Large intestine (tissue), 3 donors: ENCODE measurements around the gene MAVS. TPM values are rescaled to one million over a fixed set of nuclear protein-coding genes. Genes with fewer than 3 reads are reported as not detected.

ENCODE experiments used
- DNase-seq, 2 donors: peaks; one replicate each; pipeline versions ENCODE4 v3.0.0 to v3.0.0-alpha.2; 2013
- H3K27ac ChIP-seq: one replicate; pipeline ENCODE4 v1.5.1; 2013; ENCODE audit warnings: low read length
- H3K27me3 ChIP-seq: 2 replicates; pipeline ENCODE4 v1.6.1; 2013; ENCODE audit warnings: low read length; ENCODE audit not compliant: control insufficient read depth, insufficient read depth
- H3K36me3 ChIP-seq: 2 replicates; pipeline ENCODE4 v1.6.1; 2013; ENCODE audit warnings: low read length; ENCODE audit not compliant: control insufficient read depth, insufficient read depth
- H3K4me1 ChIP-seq: one replicate; pipeline ENCODE4 v1.6.1; 2013; ENCODE audit warnings: low read length; ENCODE audit not compliant: control insufficient read depth, insufficient read depth
- H3K4me3 ChIP-seq: one replicate; pipeline ENCODE4 v1.5.1; 2013; ENCODE audit warnings: low read length
- H3K9me3 ChIP-seq: one replicate; pipeline ENCODE4 v1.6.1; 2013; ENCODE audit warnings: mild to moderate bottlenecking, low read depth, low read length, moderate library complexity; ENCODE audit not compliant: control insufficient read depth
- WGBS: methylation state at CpG from one replicate; pipeline ENCODE4 v1.1.5; 2013; ENCODE audit warnings: low lambda C conversion rate; ENCODE audit not compliant: insufficient coverage; 5-methylcytosine and 5-hydroxymethylcytosine counted together
- polyA plus RNA-seq: library from polyadenylated mRNA; unstranded; fragments of 120-200 nt; gene quantifications from one replicate; pipeline ENCODE4 v1.2.1, GENCODE V29; 2013

MAVS gene
- polyA plus RNA-seq, 1 donor = 28.4 TPM

GRCh38 chr20:3813848-3814581, 32.6 kb upstream of the MAVS start:
- no peak for DNase-seq

DNA sequence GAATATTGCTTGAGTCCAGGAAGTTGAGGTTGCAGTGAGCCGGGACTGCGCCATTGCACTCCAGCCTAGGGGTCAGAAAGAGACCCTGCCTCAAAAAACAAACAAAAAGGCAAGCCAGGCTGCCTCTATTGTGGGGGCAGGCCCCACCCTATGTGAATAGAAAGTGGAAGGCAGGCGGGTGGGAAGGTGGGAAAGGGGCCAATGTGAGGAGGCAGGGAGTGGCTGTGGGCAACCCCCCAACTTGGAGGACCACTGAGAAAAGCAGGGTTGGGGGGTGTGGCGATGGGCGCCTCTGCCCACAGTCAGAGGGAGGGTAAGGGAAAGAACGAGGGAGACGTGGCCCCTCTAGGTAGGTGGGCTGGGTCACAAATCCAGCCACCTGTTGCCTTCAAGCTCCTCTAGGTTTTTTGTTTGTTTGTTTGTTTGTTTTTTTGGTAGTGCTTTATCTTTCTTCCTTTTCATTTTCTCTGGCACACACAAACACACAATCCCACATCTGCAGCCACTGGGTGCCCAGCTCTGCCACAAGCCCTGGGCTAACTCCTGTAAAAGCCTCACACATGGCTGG, 31.6 kb upstream of the MAVS start:
- no peak overlapping the region for H3K27ac ChIP-seq
- no peak overlapping the region for H3K4me3 ChIP-seq
- H3K4me1 ChIP-seq = peaks cover 49% of the 10 kb centered on the region
- WGBS = no CpG with 5 or more reads among the region's 7 CpGs
- no peaks in the 10 kb centered on the region for H3K36me3 ChIP-seq
- no peaks in the 10 kb centered on the region for H3K27me3 ChIP-seq
- DNase-seq = no peak
- no peaks in the 10 kb centered on the region for H3K9me3 ChIP-seq

More at GRCh38 chr20:3813848-3814581, 32.6 kb upstream of the MAVS start:
- peaks cover 41% of the 10 kb centered on the region for H3K4me1 ChIP-seq
- no peaks in the 10 kb centered on the region for H3K27me3 ChIP-seq
- H3K4me3 ChIP-seq = no peak overlapping the region
- WGBS = no CpG with 5 or more reads among the region's 12 CpGs
- no peak overlapping the region for H3K27ac ChIP-seq
- H3K36me3 ChIP-seq = no peaks in the 10 kb centered on the region
- no peaks in the 10 kb centered on the region for H3K9me3 ChIP-seq

DNA sequence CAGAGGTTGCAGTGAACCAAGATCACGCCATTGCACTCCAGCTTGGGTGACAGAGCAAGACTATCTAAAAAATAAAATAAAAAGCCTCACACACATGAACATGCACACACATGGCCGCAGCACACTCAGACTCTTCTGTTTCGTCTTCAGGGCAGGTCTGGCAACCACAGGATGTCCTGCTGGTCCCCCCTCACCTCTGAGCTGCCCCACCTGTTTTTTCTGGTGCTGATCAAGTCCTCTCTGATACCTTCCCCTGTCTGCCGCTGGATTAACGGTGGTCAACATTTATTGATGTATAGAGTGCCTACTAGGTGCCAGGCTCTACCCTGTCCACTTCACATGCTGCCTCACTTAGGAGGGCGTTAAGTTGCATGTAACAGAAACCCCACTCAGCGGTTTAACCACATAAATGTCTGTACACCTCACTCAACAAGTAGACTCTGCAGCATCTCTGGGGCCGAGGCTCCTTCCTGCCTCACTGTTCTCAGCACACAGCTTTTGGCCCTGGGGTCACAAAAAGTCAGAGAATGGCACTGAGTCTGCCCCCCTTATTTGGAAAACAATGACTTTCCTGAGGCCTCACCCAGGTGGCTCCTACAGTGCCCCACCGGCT, 30.8 kb upstream of the MAVS start:
- 100% methylated on average over 1 of the region's 9 CpGs for WGBS
- no peak for DNase-seq

DNA sequence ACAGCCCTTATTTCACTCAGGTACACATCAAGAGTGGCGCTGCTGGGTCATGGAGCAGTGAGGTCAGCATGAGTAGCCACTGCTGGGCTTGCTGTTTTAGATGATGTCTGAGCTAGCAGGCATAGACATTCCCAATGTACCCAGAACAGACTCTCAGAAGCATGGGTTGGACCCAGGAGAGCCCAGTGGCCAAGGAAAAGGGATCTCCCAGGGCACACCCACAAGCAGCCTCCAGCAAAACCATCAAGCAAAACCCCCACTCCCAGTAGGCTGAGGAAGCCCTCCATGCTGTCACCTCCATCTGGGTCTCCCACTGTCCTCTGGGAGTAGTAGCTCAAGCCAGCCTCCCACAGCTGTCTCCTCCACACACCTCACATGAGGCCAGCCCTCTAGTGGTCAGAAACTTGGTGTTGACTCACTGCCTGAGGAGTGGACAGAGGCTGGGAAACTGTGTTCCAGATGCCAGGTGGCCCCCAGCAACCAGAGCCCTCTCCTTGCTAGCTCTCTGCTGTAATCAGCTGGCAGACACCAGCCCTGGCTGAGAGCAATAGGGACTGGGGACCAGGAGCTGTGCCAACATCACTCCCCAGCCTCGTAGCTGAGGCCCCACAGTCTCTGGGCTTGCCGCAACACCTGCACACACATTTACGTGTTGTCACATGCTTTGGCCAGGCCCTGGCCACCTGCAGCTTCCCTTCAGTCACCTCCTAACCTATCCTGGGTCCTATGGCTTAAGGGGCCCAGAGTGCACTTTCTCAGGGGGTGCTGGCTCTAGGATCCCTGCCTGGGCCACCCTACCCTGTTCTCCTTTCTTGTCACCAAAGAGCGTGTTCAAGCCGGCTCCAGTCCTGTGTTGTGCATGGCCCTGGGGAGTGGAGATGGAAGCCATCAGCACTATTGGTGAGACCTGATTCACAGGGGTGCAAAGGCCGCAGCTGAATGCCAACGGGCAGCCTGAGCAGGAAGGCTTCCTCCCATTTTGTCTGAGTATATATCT, 28.2 kb upstream of the MAVS start:
- WGBS = no CpG with 5 or more reads among the region's 8 CpGs
- H3K27me3 ChIP-seq = no peaks in the 10 kb centered on the region
- H3K4me1 ChIP-seq = peaks cover 32% of the 10 kb centered on the region
- DNase-seq = peak; percentile 71 to 74
- no peak overlapping the region for H3K4me3 ChIP-seq
- peak overlapping the region; percentile 19 for H3K27ac ChIP-seq
- peaks cover 11% of the 10 kb centered on the region for H3K36me3 ChIP-seq
- H3K9me3 ChIP-seq = no peaks in the 10 kb centered on the region

More for the DNA sequence above, 30.8 kb upstream of the MAVS start:
- H3K4me1 ChIP-seq = peaks cover 49% of the 10 kb centered on the region
- H3K9me3 ChIP-seq = no peaks in the 10 kb centered on the region
- no peak overlapping the region for H3K4me3 ChIP-seq
- H3K27ac ChIP-seq = no peak overlapping the region
- H3K36me3 ChIP-seq = no peaks in the 10 kb centered on the region
- H3K27me3 ChIP-seq = no peaks in the 10 kb centered on the region

DNA sequence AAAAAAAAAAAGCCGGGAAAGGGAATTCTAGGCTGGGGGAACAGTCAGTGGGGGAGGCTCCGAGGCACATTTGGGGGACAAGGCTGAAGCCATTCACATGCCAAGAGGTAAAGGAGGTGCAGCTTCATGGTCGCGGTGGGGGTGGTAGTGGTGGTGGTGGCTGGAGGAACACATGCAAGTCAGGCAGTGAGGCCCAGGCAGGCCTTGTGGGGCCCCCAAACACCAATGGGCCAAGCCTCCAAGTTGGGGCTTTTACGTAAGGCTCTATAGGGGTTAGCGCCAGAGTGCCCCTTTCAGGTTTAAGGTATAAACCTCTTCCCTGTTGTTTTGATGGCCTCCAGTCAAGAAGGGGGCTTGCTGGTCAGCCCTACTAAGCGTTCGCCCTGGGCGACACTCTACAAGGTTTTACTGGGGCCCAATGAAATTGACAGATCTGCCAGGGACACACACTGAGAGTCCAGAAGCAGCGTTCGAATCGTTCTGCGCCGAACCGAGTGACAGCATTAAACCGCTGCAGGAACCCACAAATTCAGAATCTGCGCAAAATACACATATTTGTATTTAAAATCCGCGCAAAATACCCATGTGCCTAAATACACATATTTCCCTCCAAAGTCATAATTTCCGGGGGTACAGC, 27.1 kb upstream of the MAVS start:
- Histone ChIP-seq H3K4me3 (peak overlapping the region; percentile 76), H3K9me3 (no peaks in the 10 kb centered on the region), H3K27me3 (no peaks in the 10 kb centered on the region), H3K36me3 (peaks cover 21% of the 10 kb centered on the region), H3K4me1 (peaks cover 26% of the 10 kb centered on the region), H3K27ac (peak overlapping the region; percentile 94)
- DNase-seq = no peak
- WGBS = no CpG with 5 or more reads among the region's 20 CpGs

GRCh38 chr20:3820048-3820900, 26.4 kb upstream of the MAVS start, which contains the start of gene AP5S1:
TSS of gene AP5S1 (plus strand) at chr20:3820547. CDS start at chr20:3822118, 1,571 bp downstream.
- peak within 1 kb of the TSS; percentile 94 for H3K27ac ChIP-seq
- WGBS = no CpG with 5 or more reads among the region's 96 CpGs
- no peaks in the 10 kb centered on the region for H3K9me3 ChIP-seq
- H3K4me1 ChIP-seq = peaks cover 22% of the 10 kb centered on the region
- peak within 1 kb of the TSS; percentile 76 for H3K4me3 ChIP-seq
- H3K27me3 ChIP-seq = no peaks in the 10 kb centered on the region
- peak; percentile 96 to 98 for DNase-seq
- peaks cover 25% of the 10 kb centered on the region for H3K36me3 ChIP-seq

GRCh38 chr20:3820901-3821727, 25.5 kb upstream of the MAVS start:
- H3K27me3 ChIP-seq = no peaks in the 10 kb centered on the region
- peak overlapping the region; percentile 94 for H3K27ac ChIP-seq
- peaks cover 22% of the 10 kb centered on the region for H3K4me1 ChIP-seq
- H3K36me3 ChIP-seq = peaks cover 33% of the 10 kb centered on the region
- DNase-seq = no peak
- 32% methylated on average over 6 of the region's 20 CpGs for WGBS
- H3K9me3 ChIP-seq = no peaks in the 10 kb centered on the region
- H3K4me3 ChIP-seq = peak overlapping the region; percentile 76

DNA sequence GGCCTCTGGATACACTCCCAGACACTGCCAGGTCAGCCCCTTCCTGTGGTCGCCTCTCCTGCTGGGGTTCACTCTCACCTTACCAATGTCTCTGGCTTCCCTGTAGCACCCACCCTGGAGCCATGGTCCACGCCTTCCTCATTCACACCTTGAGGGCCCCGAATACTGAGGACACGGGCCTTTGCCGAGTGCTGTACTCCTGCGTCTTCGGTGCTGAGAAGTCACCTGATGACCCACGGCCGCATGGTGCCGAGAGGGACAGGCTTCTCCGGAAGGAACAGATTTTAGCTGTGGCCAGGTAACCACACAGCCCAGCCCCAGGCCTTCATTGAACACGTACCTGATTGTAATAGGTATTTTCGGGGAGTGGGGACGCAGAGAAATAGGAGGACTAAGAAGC, 24.6 kb upstream of the MAVS start:
- 83% methylated on average over 1 of the region's 14 CpGs for WGBS
- DNase-seq = no peak
- H3K27ac ChIP-seq = no peak overlapping the region

More for the DNA sequence above, 24.6 kb upstream of the MAVS start:
- Histone ChIP-seq H3K27me3 (no peaks in the 10 kb centered on the region), H3K9me3 (no peaks in the 10 kb centered on the region), H3K4me3 (no peak overlapping the region), H3K4me1 (peaks cover 22% of the 10 kb centered on the region), H3K36me3 (peaks cover 41% of the 10 kb centered on the region)
